Ovary (tissue), 9 donors: ENCODE results near the gene GLB1L2. TPM values are rescaled to one million over a fixed set of nuclear protein-coding genes. Genes with fewer than 3 reads are reported as not detected.

ENCODE experiments used
- DNase-seq, 5 donors: peaks; one replicate each; pipeline ENCODE4 v3.0.0-alpha.2; 2019 to 2020
- H3K27ac ChIP-seq, 2 donors: fragments of 200-600 bp; one replicate each; pipeline versions ENCODE4 v1.5.1 to v1.8.0; 2019 to 2022
- H3K27me3 ChIP-seq: fragments of 200-600 bp; one replicate; pipeline ENCODE4 v1.8.0; 2022
- H3K36me3 ChIP-seq: fragments of 200-600 bp; sonication (generic); one replicate; pipeline ENCODE4 v1.5.1; 2019
- H3K4me1 ChIP-seq: one replicate; pipeline ENCODE4 v1.8.1; 2013; ENCODE audit warnings: mild to moderate bottlenecking, moderate library complexity; ENCODE audit not compliant: insufficient read depth
- H3K4me3 ChIP-seq: fragments of 200-600 bp; sonication (generic); one replicate; pipeline ENCODE4 v1.5.1; 2017
- H3K9me3 ChIP-seq, 2 donors: fragments of 200-600 bp in 1 of 2; sonication (generic) in 1 of 2; one replicate each; pipeline versions ENCODE4 v1.5.1 to v1.8.1; 2013 to 2019; ENCODE audit warnings: mild to moderate bottlenecking in 1 of 2, moderate library complexity in 1 of 2
- CTCF ChIP-seq, 3 donors: fragments of 450-650 bp in 2 of 3; fragments of 200-600 bp in 1 of 3; IDR thresholded peaks; one replicate each; pipeline versions ENCODE4 v1.5.1 to v1.8.0; 2016 to 2022; ENCODE audit warnings: antibody characterized with exemption in 3 of 3, mild to moderate bottlenecking in 1 of 3
- EP300 ChIP-seq: sonication (generic); formaldehyde crosslinking; IDR thresholded peaks from one replicate; pipeline ENCODE4 v1.6.1; 2017; ENCODE audit warnings: antibody characterized with exemption
- POLR2A ChIP-seq: fragments of 450-650 bp; IDR thresholded peaks from one replicate; pipeline ENCODE4 v1.6.1; 2017; ENCODE audit warnings: antibody characterized with exemption, mild to moderate bottlenecking, moderate library complexity
- WGBS, 3 donors: extraction: QIAGEN DNeasy Blood & Tissue Kit in 1 of 3; methylation state at CpG; one replicate each; pipeline versions ENCODE4 v1.1.5 to v1.1.7; 2013 to 2017; 5-methylcytosine and 5-hydroxymethylcytosine counted together
- intact Hi-C, 4 donors: fragments of 100-400 bp; cut with DNase I; formaldehyde crosslinking; loops; one replicate each; pipeline versions ENCODE4 v1.11.0 to v1.15.1; 2022 to 2023
- polyA plus RNA-seq, 2 donors: library from polyadenylated mRNA; stranded (reverse); fragments of 200-250 nt in 1 of 2; fragments of 350-450 nt in 1 of 2; fragmentation: Illumina TruSeq in 1 of 2; extraction: RNeasy Lipid Tissue Mini Kit (QIAGEN cat#74804) in 1 of 2; gene quantifications; one replicate each; pipeline ENCODE4 v1.2.3, GENCODE V29; 2013 to 2014
- total RNA-seq, 7 donors: library from RNA; depleted of rRNA in 2 of 7; stranded (reverse); fragments of >200 nt in 2 of 7; fragmentation: NEBNext Ultra II Directional in 3 of 7; extraction: Animal tissue kit (Norgen Biotek cat#: 25700) in 3 of 7; gene quantifications; one replicate each; pipeline versions ENCODE4 v1.1.0 to v1.2.4, GENCODE V29; 2016 to 2023
- donor health status: DM: no; HTN: no; CAD: no; lungs with moderate emphysema.
- donor health status: DM: no; HTN: no; CAD: no.
- donor health status: Bipolar disorder and iron deficiency.
- donor health status: DM: yes; HTN: yes; CAD: no.
- donor health status: DM: no; HTN: no; CAD: no.
- donor health status: DM: yes; HTN: yes; CAD: no.

The GLB1L2 gene
- total and polyA plus RNA-seq, 9 donors: 9.8 to 24.6 (median 15.6) TPM

DNA sequence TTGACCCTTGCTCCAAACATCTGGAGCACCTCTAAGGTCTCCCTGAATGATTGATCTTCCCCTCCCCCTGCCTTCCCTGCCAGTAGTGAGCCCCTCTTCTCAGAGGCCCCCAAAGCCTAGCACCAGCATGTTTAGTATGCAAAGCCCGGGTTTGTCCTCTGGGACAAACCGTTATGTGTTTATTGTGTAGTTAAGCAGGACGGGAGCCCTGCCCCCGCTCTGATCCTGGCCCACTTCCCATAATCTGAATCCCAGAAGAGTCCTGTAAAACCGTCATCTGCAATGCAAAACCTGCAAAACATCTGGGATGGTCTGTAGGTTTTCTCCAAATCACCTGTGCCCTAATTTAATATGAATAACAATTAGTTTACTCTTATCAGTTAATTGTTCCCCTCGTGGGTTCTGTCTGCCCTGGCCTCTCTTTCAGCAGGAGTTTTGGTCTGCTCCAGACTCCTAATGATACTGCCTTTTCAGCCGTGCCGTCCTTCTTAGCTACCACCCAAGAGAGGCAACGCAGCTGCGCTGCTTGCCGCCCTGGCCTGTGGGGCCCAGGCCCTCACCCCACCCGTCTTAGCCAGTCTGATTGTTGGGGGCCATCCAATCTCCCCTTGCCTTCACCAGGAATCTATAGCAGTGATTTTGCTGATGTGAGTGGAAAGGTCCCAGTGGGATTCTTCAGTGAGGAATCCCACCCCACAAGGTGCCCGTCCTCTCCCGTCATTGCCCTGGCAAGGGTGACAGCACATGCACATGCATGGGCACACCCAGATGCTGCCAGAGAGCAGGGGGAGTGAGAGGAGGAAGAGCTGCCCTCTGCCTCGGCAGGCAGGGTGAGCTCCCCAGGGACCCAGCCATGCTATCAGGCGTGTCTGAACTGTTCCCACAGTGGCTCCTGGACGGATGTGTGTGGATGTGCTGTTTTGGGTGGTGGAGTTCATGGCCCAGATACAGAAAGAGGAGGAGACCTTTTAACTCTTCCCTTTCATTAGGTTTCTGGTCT lies 83.3 kb downstream of the GLB1L2 start:
- Histone ChIP-seq H3K9me3 (no peaks in the 10 kb centered on the region), H3K4me3 (no peak overlapping the region), H3K27me3 (no peaks in the 10 kb centered on the region), H3K27ac (no peak overlapping the region), H3K4me1 (peaks cover 4% of the 10 kb centered on the region), H3K36me3 (no peaks in the 10 kb centered on the region)
- no peak for TF ChIP-seq CTCF (IDR thresholded peaks at IDR 0.05)
- no peak for TF ChIP-seq EP300
- TF ChIP-seq POLR2A: no peak
- no peak for DNase-seq
- intact Hi-C loops: no loop called here
- WGBS, 3 donors: 15 to 24% (median 23%) methylated on average over 17 of the region's 17 CpGs

DNA sequence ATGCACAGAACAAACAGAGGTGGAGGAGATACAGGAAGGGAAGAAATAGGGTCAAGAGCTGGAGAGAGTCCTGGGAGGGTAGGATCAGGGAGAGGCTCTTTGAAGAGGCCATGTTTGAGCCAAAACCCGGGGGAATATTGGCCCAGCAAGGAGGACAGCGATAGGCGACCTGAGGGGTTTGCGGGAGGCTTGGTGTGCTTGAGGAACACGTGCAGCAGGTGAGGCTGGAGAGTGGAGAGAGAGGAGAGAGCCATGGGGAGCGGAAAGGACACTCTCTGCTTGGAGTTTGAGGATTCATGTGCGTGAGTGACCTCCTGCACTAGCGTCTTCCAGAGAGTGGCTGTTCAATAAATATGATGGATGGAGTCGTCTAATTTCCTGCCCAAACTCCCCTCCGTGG lies 84.9 kb downstream of the GLB1L2 start:
- WGBS, 3 donors: 68 to 74% (median 70%) methylated on average over 10 of the region's 10 CpGs
- intact Hi-C loops: no loop called here
- TF ChIP-seq POLR2A (no peak), CTCF (IDR thresholded peaks at IDR 0.05) (no peak), EP300 (no peak)
- DNase-seq: no peak
- no peaks in the 10 kb centered on the region for H3K4me1 ChIP-seq
- H3K4me3 ChIP-seq: no peak overlapping the region
- H3K27me3 ChIP-seq: no peaks in the 10 kb centered on the region
- no peaks in the 10 kb centered on the region for H3K9me3 ChIP-seq
- H3K27ac ChIP-seq: no peak overlapping the region
- H3K36me3 ChIP-seq: no peaks in the 10 kb centered on the region

GRCh38 chr11:134417871-134418840 lies 86.4 kb downstream of the GLB1L2 start:
- Histone ChIP-seq H3K36me3 (no peaks in the 10 kb centered on the region), H3K4me1 (no peaks in the 10 kb centered on the region), H3K27me3 (no peaks in the 10 kb centered on the region), H3K27ac (no peak overlapping the region), H3K4me3 (no peak overlapping the region), H3K9me3 (no peaks in the 10 kb centered on the region)
- no peak for DNase-seq
- WGBS, 3 donors: 38 to 43% (median 41%) methylated on average over 14 of the region's 14 CpGs
- TF ChIP-seq CTCF (IDR thresholded peaks at IDR 0.05): no peak
- TF ChIP-seq EP300: no peak
- TF ChIP-seq POLR2A: no peak
- intact Hi-C loops: no loop called here

DNA sequence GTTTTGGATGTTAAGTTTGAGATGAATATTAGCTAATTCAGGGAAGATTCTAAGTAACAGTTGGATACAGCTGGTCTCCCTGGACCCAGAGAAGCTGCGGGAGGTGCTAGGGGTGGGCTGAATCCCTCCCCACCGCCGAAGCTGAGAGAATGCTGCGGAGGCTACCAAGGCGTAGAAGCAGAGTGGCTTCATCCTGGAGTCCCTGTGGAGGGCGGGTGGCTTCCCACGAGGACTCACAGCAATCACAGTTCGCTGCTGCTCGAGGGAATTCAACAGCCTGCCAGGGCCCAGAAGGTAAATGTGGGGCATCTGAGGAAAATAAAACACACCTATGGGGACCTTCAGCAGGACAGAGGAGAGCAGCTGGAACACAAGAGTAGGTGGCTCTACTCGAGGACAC lies 91.3 kb downstream of the GLB1L2 start:
- TF ChIP-seq POLR2A: no peak
- TF ChIP-seq CTCF (IDR thresholded peaks at IDR 0.05): no peak
- TF ChIP-seq EP300: no peak
- Histone ChIP-seq H3K9me3 (no peaks in the 10 kb centered on the region), H3K27me3 (no peaks in the 10 kb centered on the region), H3K4me1 (no peaks in the 10 kb centered on the region), H3K27ac (no peak overlapping the region), H3K36me3 (no peaks in the 10 kb centered on the region), H3K4me3 (no peak overlapping the region)
- intact Hi-C loops: loop anchor here in 1 of 4 donors (10.0 kb wide), 1 partner anchor 1568 kb away; no protein-coding TSS in a partner anchor
- no peak for DNase-seq
- 69 to 80% (median 73%) methylated on average over 10 of the region's 10 CpGs for WGBS, 3 donors
